ENCODE measurements around the gene CBL. TPM values are rescaled to one million over a fixed set of nuclear protein-coding genes. Genes with fewer than 3 reads are reported as not detected.
"Not testable (repeated sequence)": the region's sequence is repeated elsewhere in the genome, so short reads cannot be mapped to it uniquely, and the experiment has no call there.

CBL gene
- total and polyA plus RNA-seq, 9 donors: 3.6 to 17.9 (median 12.3) TPM

DNA sequence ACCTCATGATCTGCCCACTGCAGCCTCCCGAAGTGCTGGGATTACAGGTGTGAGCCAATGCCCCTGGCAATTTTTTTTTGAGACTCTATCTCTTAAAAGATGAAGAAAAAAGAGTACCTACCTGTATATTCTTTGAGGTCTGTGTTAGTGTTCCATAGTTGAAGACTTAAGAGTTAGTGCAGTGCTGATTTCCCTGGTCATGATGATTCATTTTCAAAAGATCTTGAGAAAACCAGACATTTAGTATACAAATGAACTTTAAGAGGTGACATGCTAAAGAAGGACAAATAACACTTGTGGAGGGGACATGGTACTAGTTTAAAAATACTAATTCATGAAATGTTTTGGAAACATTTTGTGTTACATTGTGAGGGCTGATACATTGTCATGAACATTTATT is 17.7 kb downstream of the CBL start:
- intact Hi-C loops (cut with DNase I): no loop called here
- no peaks in the 10 kb centered on the region for H3K4me1 ChIP-seq (ENCODE audit: insufficient read depth)
- no peaks in the 10 kb centered on the region for H3K9me3 ChIP-seq
- H3K4me3 ChIP-seq: no peak overlapping the region
- H3K36me3 ChIP-seq: no peaks in the 10 kb centered on the region
- 92 to 94% (median 94%) methylated on average over 1 of the region's 1 CpG for WGBS, 3 donors
- no peak overlapping the region for H3K27ac ChIP-seq
- DNase-seq: no peak
- TF ChIP-seq CTCF (IDR thresholded peaks at IDR 0.05): no peak
- no peak for TF ChIP-seq POLR2A (IDR thresholded peaks at IDR 0.05)
- TF ChIP-seq EP300 (IDR thresholded peaks at IDR 0.05): no peak
- no peaks in the 10 kb centered on the region for H3K27me3 ChIP-seq

- H3K4me3 ChIP-seq; H3K36me3 ChIP-seq; intact Hi-C loops (cut with DNase I); H3K27ac ChIP-seq; H3K4me1 ChIP-seq (ENCODE audit: insufficient read depth); DNase-seq; H3K27me3 ChIP-seq; H3K9me3 ChIP-seq: not testable (repeated sequence)
- 88 to 91% (median 90%) methylated on average over 9 of the region's 9 CpGs for WGBS, 3 donors
These were observed 22.6 kb downstream of the CBL start for GRCh38 chr11:119228535-119229287.

DNA sequence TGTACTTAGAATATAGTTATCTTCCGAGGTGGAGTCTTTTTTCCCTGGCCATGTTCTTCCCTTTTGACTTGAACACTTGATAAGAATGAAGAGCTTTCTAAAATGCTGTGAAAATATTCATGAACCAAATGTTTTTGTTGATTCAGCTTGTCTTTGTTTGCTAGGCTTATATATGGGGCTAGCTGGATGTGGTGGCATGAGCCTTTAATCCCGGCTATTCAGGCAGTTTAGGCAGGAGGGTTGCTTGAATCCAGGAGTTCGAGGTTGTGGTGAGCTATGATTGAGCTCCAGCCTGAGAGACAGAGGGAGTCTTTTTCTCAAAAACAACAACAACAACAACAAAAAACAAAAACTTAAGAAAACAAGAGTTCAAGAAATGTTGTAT is 23.1 kb downstream of the CBL start:
- no peak overlapping the region for H3K4me3 ChIP-seq
- 57 to 68% (median 66%) methylated on average over 3 of the region's 3 CpGs for WGBS, 3 donors
- no peaks in the 10 kb centered on the region for H3K27me3 ChIP-seq
- TF ChIP-seq EP300 (IDR thresholded peaks at IDR 0.05) (no peak), POLR2A (IDR thresholded peaks at IDR 0.05) (no peak), CTCF (IDR thresholded peaks at IDR 0.05) (no peak)
- no peaks in the 10 kb centered on the region for H3K36me3 ChIP-seq
- no peaks in the 10 kb centered on the region for H3K9me3 ChIP-seq
- intact Hi-C loops (cut with DNase I): no loop called here
- H3K27ac ChIP-seq: no peak overlapping the region
- no peaks in the 10 kb centered on the region for H3K4me1 ChIP-seq (ENCODE audit: insufficient read depth)
- no peak for DNase-seq

DNA sequence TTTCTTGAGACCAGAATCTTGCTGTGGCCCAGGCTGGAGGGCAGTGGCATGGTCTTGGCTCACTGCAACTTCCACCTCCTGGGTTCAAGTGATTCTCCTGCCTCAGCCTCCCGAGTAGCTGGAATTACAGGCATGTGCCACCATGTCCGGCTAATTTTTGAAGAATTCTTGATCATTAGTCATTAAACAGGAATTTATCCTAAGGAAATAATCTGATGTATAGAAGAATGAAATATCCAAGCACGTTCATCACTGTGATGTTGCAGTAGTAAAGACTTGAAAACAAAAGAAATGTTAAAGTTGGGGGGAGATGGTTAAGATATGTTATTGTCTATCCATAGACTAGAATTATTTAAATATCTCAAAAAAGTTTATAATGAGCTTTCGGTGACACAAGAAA is 23.6 kb downstream of the CBL start:
- Histone ChIP-seq H3K36me3 (no peaks in the 10 kb centered on the region), H3K27me3 (no peaks in the 10 kb centered on the region), H3K27ac (no peak overlapping the region), H3K4me1 (ENCODE audit: insufficient read depth) (no peaks in the 10 kb centered on the region), H3K9me3 (no peaks in the 10 kb centered on the region), H3K4me3 (no peak overlapping the region)
- no peak for DNase-seq
- intact Hi-C loops (cut with DNase I): no loop called here
- TF ChIP-seq POLR2A (IDR thresholded peaks at IDR 0.05) (no peak), CTCF (IDR thresholded peaks at IDR 0.05) (no peak)
- 89 to 92% (median 92%) methylated on average over 4 of the region's 4 CpGs for WGBS, 3 donors

GRCh38 chr11:119236490-119236889 is 30.4 kb downstream of the CBL start:
- no peak for DNase-seq
- no peaks in the 10 kb centered on the region for H3K27me3 ChIP-seq
- TF ChIP-seq CTCF (IDR thresholded peaks at IDR 0.05): no peak
- TF ChIP-seq POLR2A (IDR thresholded peaks at IDR 0.05): no peak
- no peak for TF ChIP-seq EP300 (IDR thresholded peaks at IDR 0.05)
- H3K4me1 ChIP-seq (ENCODE audit: insufficient read depth): no peaks in the 10 kb centered on the region
- no peaks in the 10 kb centered on the region for H3K36me3 ChIP-seq
- no peak overlapping the region for H3K4me3 ChIP-seq
- H3K9me3 ChIP-seq: no peaks in the 10 kb centered on the region
- H3K27ac ChIP-seq: no peak overlapping the region
- intact Hi-C loops (cut with DNase I): no loop called here
